ENCODE results near the gene URB1.
"Not testable (repeated sequence)": the region's sequence is repeated elsewhere in the genome, so short reads cannot be mapped to it uniquely, and the experiment has no call there.

URB1 gene

GRCh38 chr21:32316361-32317215 is 76.2 kb downstream of the URB1 start:
- no peak for DNase-seq

GRCh38 chr21:32315511-32316281 is 77.1 kb downstream of the URB1 start:
- DNase-seq = no peak

GRCh38 chr21:32314806-32315205 is 78.0 kb downstream of the URB1 start:
- DNase-seq = no peak

- no peak for DNase-seq
These were observed 79.8 kb downstream of the URB1 start for GRCh38 chr21:32312976-32313375.

GRCh38 chr21:32312326-32312725 is 80.5 kb downstream of the URB1 start:
- DNase-seq = no peak

- DNase-seq = no peak
These were observed 81.2 kb downstream of the URB1 start for GRCh38 chr21:32311621-32312020.

GRCh38 chr21:32310976-32311375 is 81.8 kb downstream of the URB1 start:
- DNase-seq = not testable (repeated sequence)

GRCh38 chr21:32309906-32310460 is 82.8 kb downstream of the URB1 start:
- DNase-seq = no peak

- DNase-seq = no peak
These were observed 84.1 kb downstream of the URB1 start for GRCh38 chr21:32308696-32309095.

- no peak for DNase-seq
These were observed 85.1 kb downstream of the URB1 start for GRCh38 chr21:32307706-32308105.

GRCh38 chr21:32306021-32306780 is 86.6 kb downstream of the URB1 start:
- no peak for DNase-seq

- no peak for DNase-seq
These were observed 87.8 kb downstream of the URB1 start for GRCh38 chr21:32304998-32305397.

GRCh38 chr21:32303385-32303784 is 89.4 kb downstream of the URB1 start:
- DNase-seq = no peak

GRCh38 chr21:32302560-32302959 is 90.3 kb downstream of the URB1 start:
- DNase-seq = no peak

GRCh38 chr21:32301596-32301995 is 91.2 kb downstream of the URB1 start:
- no peak for DNase-seq

- DNase-seq = no peak
These were observed 92.6 kb downstream of the URB1 start for GRCh38 chr21:32300117-32300681.

GRCh38 chr21:32299695-32300094 is 93.1 kb downstream of the URB1 start:
- no peak for DNase-seq

GRCh38 chr21:32298658-32299081 is 94.1 kb downstream of the URB1 start, which contains the start of gene MRAP:
TSS of gene MRAP (plus strand) at chr21:32298855. CDS start at chr21:32298972, 117 bp downstream.
- no peak for DNase-seq

- DNase-seq = no peak
These were observed 94.7 kb downstream of the URB1 start for GRCh38 chr21:32298148-32298559.

- no peak for DNase-seq
These were observed 95.4 kb downstream of the URB1 start for GRCh38 chr21:32297449-32297848.

- no peak for DNase-seq
These were observed 107.3 kb downstream of the URB1 start for GRCh38 chr21:32285476-32285875.

GRCh38 chr21:32282992-32283391 is 109.8 kb downstream of the URB1 start:
- DNase-seq = no peak

GRCh38 chr21:32281531-32281930 is 111.3 kb downstream of the URB1 start:
- no peak for DNase-seq

Data from activated CD4-positive, alpha-beta T cell treated with anti-CD3 and anti-CD28 coated beads, Interleukin-2, amount 50 U/mL, for 4 hours (primary cell).